ENCODE data around the gene TAF1C. TPM values are rescaled to one million over a fixed set of nuclear protein-coding genes. Genes with fewer than 3 reads are reported as not detected.

Gene TAF1C
- total and polyA plus RNA-seq, 3 donors from 2014 or later, result 42.1 to 101 (median 101) TPM

DNA sequence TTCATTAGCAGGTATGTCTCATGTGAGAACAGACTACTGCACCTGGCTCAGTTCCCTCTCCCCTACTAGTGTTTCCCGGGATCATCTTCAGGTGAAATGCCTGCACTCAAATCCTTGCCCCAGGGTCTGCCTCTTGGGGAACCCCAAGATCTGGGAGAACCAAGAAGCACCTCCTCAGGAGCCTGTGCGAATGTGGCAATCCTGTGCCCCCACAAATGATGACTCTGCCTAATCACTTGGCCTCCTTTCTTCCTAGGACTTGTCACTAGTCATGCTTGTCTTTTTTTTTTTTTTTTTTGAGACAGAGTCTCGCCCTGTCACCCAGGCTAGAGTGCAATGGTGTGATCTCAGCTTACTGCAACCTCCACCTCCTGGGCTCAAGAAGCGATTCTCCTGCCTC, 25.8 kb upstream of the TAF1C start:
- Histone ChIP-seq H3K36me3 (ENCODE audit: low read depth, missing control alignments) (no peaks in the 10 kb centered on the region), H3K9me3 (no peaks in the 10 kb centered on the region), H3K4me3 (no peak overlapping the region), H3K27ac (no peak overlapping the region), H3K4me1 (no peaks in the 10 kb centered on the region), H3K27me3 (no peaks in the 10 kb centered on the region)
- 86 to 91% methylated on average over 4 of the region's 4 CpGs for WGBS, 2 donors
- intact Hi-C loops (cut with DNase I; ENCODE audit: low total_unique reads), result no loop called here
- TF ChIP-seq, protein P1, sequence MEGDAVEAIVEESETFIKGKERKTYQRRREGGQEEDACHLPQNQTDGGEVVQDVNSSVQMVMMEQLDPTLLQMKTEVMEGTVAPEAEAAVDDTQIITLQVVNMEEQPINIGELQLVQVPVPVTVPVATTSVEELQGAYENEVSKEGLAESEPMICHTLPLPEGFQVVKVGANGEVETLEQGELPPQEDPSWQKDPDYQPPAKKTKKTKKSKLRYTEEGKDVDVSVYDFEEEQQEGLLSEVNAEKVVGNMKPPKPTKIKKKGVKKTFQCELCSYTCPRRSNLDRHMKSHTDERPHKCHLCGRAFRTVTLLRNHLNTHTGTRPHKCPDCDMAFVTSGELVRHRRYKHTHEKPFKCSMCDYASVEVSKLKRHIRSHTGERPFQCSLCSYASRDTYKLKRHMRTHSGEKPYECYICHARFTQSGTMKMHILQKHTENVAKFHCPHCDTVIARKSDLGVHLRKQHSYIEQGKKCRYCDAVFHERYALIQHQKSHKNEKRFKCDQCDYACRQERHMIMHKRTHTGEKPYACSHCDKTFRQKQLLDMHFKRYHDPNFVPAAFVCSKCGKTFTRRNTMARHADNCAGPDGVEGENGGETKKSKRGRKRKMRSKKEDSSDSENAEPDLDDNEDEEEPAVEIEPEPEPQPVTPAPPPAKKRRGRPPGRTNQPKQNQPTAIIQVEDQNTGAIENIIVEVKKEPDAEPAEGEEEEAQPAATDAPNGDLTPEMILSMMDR (IDR thresholded peaks at IDR 0.05), result no peak
- TF ChIP-seq POLR2A (IDR thresholded peaks at IDR 0.05), result no peak
- no peak for DNase-seq

DNA sequence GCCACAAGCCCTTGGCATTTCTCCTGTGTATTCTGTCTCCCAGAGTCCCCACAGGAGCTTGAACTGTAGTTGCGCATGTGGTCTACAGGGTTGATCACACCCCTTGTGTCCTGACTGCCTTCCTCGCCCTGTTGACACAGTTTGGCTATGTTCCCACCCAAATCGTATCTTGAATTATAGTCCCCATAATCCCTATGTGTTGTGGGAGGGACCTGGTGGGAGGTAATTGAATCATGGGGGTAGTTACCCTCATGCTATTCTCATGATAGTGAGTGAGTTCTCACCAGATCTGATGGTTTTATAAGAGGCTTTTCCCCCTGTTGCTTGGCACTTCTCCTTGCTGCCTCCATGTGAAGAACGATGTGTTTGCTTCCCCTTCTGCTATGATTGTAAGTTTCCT, 25.3 kb upstream of the TAF1C start:
- WGBS, 2 donors, result 77 to 83% methylated on average over 4 of the region's 4 CpGs
- no peaks in the 10 kb centered on the region for H3K36me3 ChIP-seq (ENCODE audit: low read depth, missing control alignments)
- intact Hi-C loops (cut with DNase I; ENCODE audit: low total_unique reads), result no loop called here
- no peak overlapping the region for H3K27ac ChIP-seq
- TF ChIP-seq, protein P1 (IDR thresholded peaks at IDR 0.05), result no peak
- no peak for TF ChIP-seq POLR2A (IDR thresholded peaks at IDR 0.05)
- H3K4me1 ChIP-seq, result no peaks in the 10 kb centered on the region
- H3K4me3 ChIP-seq, result no peak overlapping the region
- no peak for DNase-seq
- no peaks in the 10 kb centered on the region for H3K9me3 ChIP-seq
- no peaks in the 10 kb centered on the region for H3K27me3 ChIP-seq

DNA sequence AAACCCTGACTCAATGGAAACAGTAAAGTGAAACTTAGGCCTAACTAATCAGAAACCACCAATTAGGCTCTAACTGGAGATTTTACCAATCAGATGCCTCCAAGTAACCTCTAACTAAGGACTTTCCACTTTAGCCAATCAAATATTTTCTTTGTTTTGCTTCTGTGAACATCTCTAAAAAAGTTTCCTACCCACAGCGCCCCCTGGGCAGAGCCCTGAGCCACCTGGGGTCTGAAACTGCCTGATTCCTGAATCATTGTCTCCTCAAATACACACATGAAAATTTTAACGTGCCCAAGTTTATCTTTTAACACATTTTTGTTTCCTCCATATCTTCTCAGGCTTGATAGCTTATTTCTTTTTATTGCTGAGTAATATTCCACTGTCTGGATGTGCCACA, 23.1 kb upstream of the TAF1C start:
- no peak for DNase-seq
- no peak overlapping the region for H3K4me3 ChIP-seq

DNA sequence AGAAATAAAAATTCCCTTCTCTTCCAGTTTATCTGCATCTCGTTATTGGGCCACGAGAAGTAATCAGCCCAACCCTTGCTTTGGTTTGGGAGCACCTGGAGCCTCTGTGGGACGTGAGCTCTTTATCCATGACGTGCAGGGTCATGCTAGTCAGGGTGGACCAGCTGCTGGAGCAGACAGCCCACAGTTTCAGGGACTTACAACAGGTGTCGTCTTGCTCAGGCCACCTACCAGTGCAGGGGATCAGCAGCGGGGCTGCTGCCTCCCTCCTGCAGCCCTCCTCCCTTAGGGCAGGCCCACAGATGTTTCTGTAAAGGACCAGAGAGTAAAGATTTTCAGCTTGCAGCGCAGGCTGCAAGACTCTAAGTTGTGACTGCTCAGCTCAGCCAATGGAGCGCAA, 21.0 kb upstream of the TAF1C start:
- intact Hi-C loops (cut with DNase I; ENCODE audit: low total_unique reads), result no loop called here
- no peaks in the 10 kb centered on the region for H3K36me3 ChIP-seq (ENCODE audit: low read depth, missing control alignments)
- no peak for DNase-seq
- WGBS, 2 donors, result 84 to 92% methylated on average over 8 of the region's 8 CpGs
- no peaks in the 10 kb centered on the region for H3K9me3 ChIP-seq
- H3K4me3 ChIP-seq, result no peak overlapping the region
- H3K4me1 ChIP-seq, result no peaks in the 10 kb centered on the region
- TF ChIP-seq POLR2A (IDR thresholded peaks at IDR 0.05), result no peak
- TF ChIP-seq, protein P1 (IDR thresholded peaks at IDR 0.05), result no peak
- H3K27ac ChIP-seq, result no peak overlapping the region
- H3K27me3 ChIP-seq, result no peaks in the 10 kb centered on the region

More for the DNA sequence above, 23.1 kb upstream of the TAF1C start:
- Histone ChIP-seq H3K4me1 (no peaks in the 10 kb centered on the region), H3K27ac (no peak overlapping the region), H3K27me3 (no peaks in the 10 kb centered on the region), H3K9me3 (no peaks in the 10 kb centered on the region), H3K36me3 (ENCODE audit: low read depth, missing control alignments) (no peaks in the 10 kb centered on the region)
- TF ChIP-seq, protein P1 (IDR thresholded peaks at IDR 0.05), result no peak
- no peak for TF ChIP-seq POLR2A (IDR thresholded peaks at IDR 0.05)
- intact Hi-C loops (cut with DNase I; ENCODE audit: low total_unique reads), result no loop called here
- WGBS, 2 donors, result 81 to 86% methylated on average over 2 of the region's 2 CpGs

DNA sequence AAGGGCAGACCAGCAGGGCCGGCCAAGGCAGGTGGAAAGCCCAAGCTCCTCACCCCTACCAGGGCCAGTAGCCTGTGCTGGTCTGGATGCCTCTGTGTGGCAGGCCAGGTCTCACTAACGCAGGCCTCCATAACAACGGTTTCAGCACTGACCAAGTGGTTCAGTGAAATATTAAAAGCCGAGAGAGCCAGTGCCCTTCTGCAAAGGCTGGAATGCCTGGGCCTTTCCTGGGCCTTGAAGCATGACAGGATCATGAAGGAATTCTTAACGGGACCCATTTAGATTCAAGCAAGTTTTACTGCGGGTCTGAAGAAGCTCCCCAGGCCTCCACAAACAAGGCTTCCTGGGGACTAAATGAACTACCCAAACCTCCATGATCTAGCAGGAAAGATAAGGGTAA, 20.4 kb upstream of the TAF1C start:
- WGBS, 2 donors, result 69 to 72% methylated on average over 6 of the region's 6 CpGs
- Histone ChIP-seq H3K4me1 (no peaks in the 10 kb centered on the region), H3K27me3 (no peaks in the 10 kb centered on the region), H3K4me3 (no peak overlapping the region), H3K9me3 (no peaks in the 10 kb centered on the region), H3K36me3 (ENCODE audit: low read depth, missing control alignments) (no peaks in the 10 kb centered on the region), H3K27ac (no peak overlapping the region)
- no peak for TF ChIP-seq POLR2A (IDR thresholded peaks at IDR 0.05)
- TF ChIP-seq, protein P1 (IDR thresholded peaks at IDR 0.05), result no peak
- intact Hi-C loops (cut with DNase I; ENCODE audit: low total_unique reads), result no loop called here
- no peak for DNase-seq
